Mesendoderm (in vitro differentiated cells): ENCODE results near the gene NDUFA9.
A peak's percentile ranks its signal among the peaks of the same experiment; 100 is the strongest.

Experiments used
- DNase-seq: peaks from one replicate; pipeline ENCODE4 v3.0.0; 2013
- H2AK5ac ChIP-seq: 2 replicates; pipeline ENCODE4 v1.6.1; 2013; ENCODE audit warnings: low read length, inconsistent platforms
- H2BK120ac ChIP-seq: 2 replicates; pipeline ENCODE4 v1.6.1; 2013; ENCODE audit warnings: low read depth, mild to moderate bottlenecking, low read length, moderate library complexity, mixed read lengths
- H2BK15ac ChIP-seq: replicated peaks from 2 replicates; pipeline ENCODE4 v1.6.1; 2013; ENCODE audit warnings: low read depth, mild to moderate bottlenecking, moderate library complexity
- H2BK5ac ChIP-seq: 2 replicates; pipeline ENCODE4 v1.6.1; 2013; ENCODE audit warnings: low read length, inconsistent platforms
- H3K18ac ChIP-seq: 2 replicates; pipeline ENCODE4 v1.6.1; 2013; ENCODE audit warnings: mild to moderate bottlenecking, low read length, mixed read lengths
- H3K23ac ChIP-seq: one replicate; pipeline ENCODE4 v1.6.1; 2013; ENCODE audit warnings: low read length
- H3K27ac ChIP-seq: 2 replicates; pipeline ENCODE4 v1.5.1; 2013; ENCODE audit warnings: low read depth, mild to moderate bottlenecking, inconsistent platforms, low read length, moderate library complexity
- H3K27me3 ChIP-seq: 2 replicates; pipeline ENCODE4 v1.6.1; 2013; ENCODE audit warnings: low read length, control low read depth, mild to moderate bottlenecking, inconsistent platforms; ENCODE audit not compliant: insufficient read depth, poor library complexity
- H3K36me3 ChIP-seq: 2 replicates; pipeline ENCODE4 v1.6.1; 2013; ENCODE audit warnings: low read length, inconsistent platforms; ENCODE audit not compliant: control insufficient read depth, insufficient read depth
- H3K4ac ChIP-seq: one replicate; pipeline ENCODE4 v1.6.1; 2013; ENCODE audit warnings: low read depth, mild to moderate bottlenecking, low read length, moderate library complexity
- H3K4me1 ChIP-seq: 2 replicates; pipeline ENCODE4 v1.6.1; 2013; ENCODE audit warnings: low read depth, low read length, inconsistent platforms; ENCODE audit not compliant: control insufficient read depth
- H3K4me2 ChIP-seq: 2 replicates; pipeline ENCODE4 v1.6.1; 2013; ENCODE audit warnings: low read length
- H3K4me3 ChIP-seq: 2 replicates; pipeline ENCODE4 v1.5.1; 2013; ENCODE audit warnings: mild to moderate bottlenecking, low read length
- H3K56ac ChIP-seq: one replicate; pipeline ENCODE4 v1.6.1; 2013; ENCODE audit warnings: low read length
- H3K79me1 ChIP-seq: 2 replicates; pipeline ENCODE4 v1.6.1; 2013; ENCODE audit warnings: low read length, inconsistent platforms
- H3K79me2 ChIP-seq: 2 replicates; pipeline ENCODE4 v1.6.1; 2013; ENCODE audit warnings: mild to moderate bottlenecking, low read length; ENCODE audit not compliant: control insufficient read depth, insufficient read depth
- H3K9ac ChIP-seq: 2 replicates; pipeline ENCODE4 v1.6.1; 2013; ENCODE audit warnings: low read length, inconsistent platforms
- H4K5ac ChIP-seq: one replicate; pipeline ENCODE4 v1.6.1; 2013; ENCODE audit warnings: low read length
- H4K8ac ChIP-seq: one replicate; pipeline ENCODE4 v1.6.1; 2013; ENCODE audit warnings: low read depth, mild to moderate bottlenecking, control low read depth, low read length, moderate library complexity
- WGBS: extraction: QIAGEN DNeasy Blood & Tissue Kit; methylation state at CpG from one replicate; pipeline ENCODE4 v1.1.7; 2013; ENCODE audit warnings: low lambda C conversion rate, missing lambda C conversion rate; ENCODE audit not compliant: insufficient coverage; ENCODE audit errors: extremely low coverage; 5-methylcytosine and 5-hydroxymethylcytosine counted together

The NDUFA9 gene

DNA sequence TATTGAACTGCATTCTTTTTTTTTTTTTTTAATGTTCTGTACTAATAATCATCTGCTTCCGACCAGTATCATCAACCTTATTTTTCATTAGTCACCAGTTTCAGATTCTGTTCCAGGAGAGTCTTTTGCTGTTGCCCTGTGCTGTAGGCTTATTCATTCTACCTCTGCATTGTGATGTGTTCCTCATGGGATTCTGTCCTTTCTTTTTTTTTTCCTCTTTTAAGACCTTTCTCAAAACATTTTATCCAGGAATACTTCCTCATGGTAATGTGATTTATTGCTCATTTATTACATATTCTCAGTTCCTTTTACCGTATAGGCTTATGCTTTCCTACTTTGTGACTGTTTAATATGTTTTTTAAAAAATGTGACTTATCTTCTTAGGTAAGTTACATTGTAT is 4.8 kb downstream of the NDUFA9 start:
- no peak for DNase-seq
- Histone ChIP-seq H2AK5ac (no peak overlapping the region), H3K4me1 (no peaks in the 10 kb centered on the region), H3K4me3 (no peak overlapping the region), H3K56ac (no peak overlapping the region), H3K9ac (no peak overlapping the region), H3K79me2 (peaks cover 11% of the 10 kb centered on the region), H2BK120ac (no peak overlapping the region), H3K4me2 (no peak overlapping the region), H3K18ac (no peak overlapping the region), H3K4ac (no peak overlapping the region), H2BK15ac (no peak overlapping the region), H4K8ac (no peak overlapping the region), H3K36me3 (peaks cover 6% of the 10 kb centered on the region), H3K79me1 (peaks cover 6% of the 10 kb centered on the region), H4K5ac (no peak overlapping the region), H3K23ac (no peak overlapping the region), H3K27ac (no peak overlapping the region), H3K27me3 (no peaks in the 10 kb centered on the region), H2BK5ac (no peak overlapping the region)
- WGBS: no CpG with 5 or more reads among the region's 2 CpGs

DNA sequence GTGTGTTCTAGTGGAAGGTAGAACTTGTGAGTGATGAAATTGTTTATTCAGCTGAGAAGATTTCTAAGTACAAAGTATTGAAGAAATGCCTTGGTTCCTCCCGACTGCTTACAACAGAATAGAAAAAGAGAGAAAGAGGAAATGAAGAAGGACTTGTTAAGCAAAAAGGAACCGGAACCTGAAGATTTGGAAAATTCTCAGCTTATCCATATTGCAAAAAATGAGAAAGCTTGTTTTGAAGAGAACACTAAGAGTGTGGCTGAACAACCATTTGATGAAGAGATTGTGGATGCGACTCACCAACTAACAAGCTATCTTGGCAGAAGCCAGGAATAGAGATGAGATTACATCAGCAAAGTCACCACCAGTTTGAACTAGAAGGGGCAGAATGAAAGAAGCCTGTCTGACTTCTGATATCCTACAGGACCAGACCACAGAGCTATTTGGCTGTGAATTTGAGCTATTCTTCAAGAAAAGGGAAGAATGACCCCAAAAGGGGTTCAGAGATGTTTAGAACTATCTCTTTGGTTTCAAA is 15.1 kb downstream of the NDUFA9 start:
- Histone ChIP-seq H3K9ac (no peak overlapping the region), H2BK15ac (no peak overlapping the region), H3K27ac (no peak overlapping the region), H3K23ac (no peak overlapping the region), H2AK5ac (no peak overlapping the region), H3K79me1 (no peaks in the 10 kb centered on the region), H3K4me1 (no peaks in the 10 kb centered on the region), H3K27me3 (no peaks in the 10 kb centered on the region), H4K8ac (no peak overlapping the region), H3K4me3 (no peak overlapping the region), H3K4ac (no peak overlapping the region), H2BK120ac (no peak overlapping the region), H3K56ac (no peak overlapping the region), H4K5ac (no peak overlapping the region), H3K4me2 (no peak overlapping the region), H2BK5ac (no peak overlapping the region), H3K18ac (no peak overlapping the region), H3K36me3 (peaks cover 5% of the 10 kb centered on the region), H3K79me2 (no peaks in the 10 kb centered on the region)
- DNase-seq: peak; percentile 54
- no CpG with 5 or more reads among the region's 3 CpGs for WGBS

DNA sequence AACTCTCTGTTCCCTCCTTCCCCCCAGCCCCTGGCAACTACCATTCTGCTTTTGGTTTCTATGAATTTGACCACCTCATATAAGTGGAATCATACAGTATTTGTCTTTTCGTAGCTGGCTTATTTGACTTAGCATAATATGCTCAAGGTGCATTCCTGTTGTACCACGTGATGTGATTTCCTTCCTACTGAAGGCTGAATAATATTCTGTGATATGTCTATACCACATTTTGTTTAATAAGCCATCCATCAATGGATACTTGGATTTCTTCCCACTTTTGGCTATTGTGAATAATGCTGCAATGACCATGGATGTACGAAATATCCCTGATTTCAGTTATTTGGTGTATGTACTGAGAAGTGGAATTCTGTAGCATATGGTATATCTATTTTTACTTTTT is 16.3 kb downstream of the NDUFA9 start:
- no peaks in the 10 kb centered on the region for H3K36me3 ChIP-seq
- DNase-seq: no peak
- no peak overlapping the region for H3K9ac ChIP-seq
- H2BK15ac ChIP-seq: no peak overlapping the region
- H2AK5ac ChIP-seq: no peak overlapping the region
- H3K79me1 ChIP-seq: no peaks in the 10 kb centered on the region
- H3K79me2 ChIP-seq: no peaks in the 10 kb centered on the region
- no peaks in the 10 kb centered on the region for H3K4me1 ChIP-seq
- H4K5ac ChIP-seq: no peak overlapping the region
- WGBS: no CpG with 5 or more reads among the region's 3 CpGs
- no peak overlapping the region for H3K4ac ChIP-seq
- H2BK120ac ChIP-seq: no peak overlapping the region
- no peak overlapping the region for H3K4me3 ChIP-seq
- H3K27ac ChIP-seq: no peak overlapping the region
- no peaks in the 10 kb centered on the region for H3K27me3 ChIP-seq
- H2BK5ac ChIP-seq: no peak overlapping the region
- H3K18ac ChIP-seq: no peak overlapping the region
- no peak overlapping the region for H3K23ac ChIP-seq
- H3K4me2 ChIP-seq: no peak overlapping the region
- H3K56ac ChIP-seq: no peak overlapping the region
- no peak overlapping the region for H4K8ac ChIP-seq

DNA sequence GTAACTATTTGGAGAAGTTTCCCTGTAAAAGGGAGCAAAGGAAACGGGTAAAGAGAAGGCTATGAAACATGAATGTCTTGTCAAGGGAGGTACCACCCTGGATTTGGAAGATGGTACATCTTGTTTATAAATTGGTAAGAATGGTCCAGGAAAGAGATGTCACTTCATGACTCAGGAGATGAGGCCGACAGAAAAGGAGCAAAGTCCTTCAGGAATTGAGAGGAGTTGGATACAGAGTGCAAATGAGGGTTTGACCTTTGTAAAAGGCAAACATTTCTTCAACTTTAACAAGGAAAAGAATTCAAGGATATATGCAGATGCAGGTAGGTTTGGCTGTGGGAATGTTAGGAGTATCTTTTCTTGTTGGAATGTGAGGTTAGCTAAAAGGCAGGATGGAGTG is 30.8 kb downstream of the NDUFA9 start:
- Histone ChIP-seq H3K79me2 (no peaks in the 10 kb centered on the region), H3K79me1 (no peaks in the 10 kb centered on the region), H4K8ac (no peak overlapping the region), H3K9ac (no peak overlapping the region), H3K4me1 (no peaks in the 10 kb centered on the region), H3K56ac (no peak overlapping the region), H2BK5ac (no peak overlapping the region), H3K4me3 (no peak overlapping the region), H3K27me3 (no peaks in the 10 kb centered on the region), H3K27ac (no peak overlapping the region), H3K4me2 (no peak overlapping the region), H2AK5ac (no peak overlapping the region), H3K36me3 (peaks cover 1% of the 10 kb centered on the region), H3K4ac (no peak overlapping the region), H2BK15ac (no peak overlapping the region), H4K5ac (no peak overlapping the region), H3K23ac (no peak overlapping the region), H3K18ac (no peak overlapping the region), H2BK120ac (no peak overlapping the region)
- DNase-seq: no peak
- WGBS: no CpG with 5 or more reads among the region's 2 CpGs

DNA sequence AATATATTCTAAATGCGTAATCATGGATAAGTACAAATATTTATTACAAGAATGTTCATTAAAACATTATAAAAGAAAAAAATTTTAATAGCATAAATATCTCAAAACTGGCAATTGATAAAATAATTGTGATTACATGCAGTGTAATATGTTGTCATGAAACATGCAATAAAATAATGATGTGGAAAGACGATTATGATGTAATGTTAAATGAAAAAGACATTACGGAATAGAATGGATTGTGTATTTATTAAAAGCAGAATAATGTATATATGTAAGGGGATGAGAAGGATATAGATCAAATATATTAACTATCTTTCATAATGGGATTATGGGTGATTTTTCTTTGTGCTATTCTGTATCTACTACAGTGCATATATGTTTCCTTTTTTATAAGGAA is 32.8 kb downstream of the NDUFA9 start:
- H3K27me3 ChIP-seq: no peaks in the 10 kb centered on the region
- H3K56ac ChIP-seq: no peak overlapping the region
- H3K4ac ChIP-seq: no peak overlapping the region
- no peak overlapping the region for H3K9ac ChIP-seq
- no peak overlapping the region for H3K4me3 ChIP-seq
- no peak overlapping the region for H2BK15ac ChIP-seq
- no peak overlapping the region for H3K27ac ChIP-seq
- no peak overlapping the region for H2BK5ac ChIP-seq
- H2BK120ac ChIP-seq: no peak overlapping the region
- no peak overlapping the region for H3K18ac ChIP-seq
- 100% methylated on average over 2 of the region's 3 CpGs for WGBS
- H2AK5ac ChIP-seq: no peak overlapping the region
- H4K5ac ChIP-seq: no peak overlapping the region
- H3K36me3 ChIP-seq: peaks cover 6% of the 10 kb centered on the region
- H3K4me1 ChIP-seq: no peaks in the 10 kb centered on the region
- no peak overlapping the region for H3K4me2 ChIP-seq
- no peaks in the 10 kb centered on the region for H3K79me2 ChIP-seq
- H3K23ac ChIP-seq: no peak overlapping the region
- H3K79me1 ChIP-seq: no peaks in the 10 kb centered on the region
- DNase-seq: no peak
- no peak overlapping the region for H4K8ac ChIP-seq

DNA sequence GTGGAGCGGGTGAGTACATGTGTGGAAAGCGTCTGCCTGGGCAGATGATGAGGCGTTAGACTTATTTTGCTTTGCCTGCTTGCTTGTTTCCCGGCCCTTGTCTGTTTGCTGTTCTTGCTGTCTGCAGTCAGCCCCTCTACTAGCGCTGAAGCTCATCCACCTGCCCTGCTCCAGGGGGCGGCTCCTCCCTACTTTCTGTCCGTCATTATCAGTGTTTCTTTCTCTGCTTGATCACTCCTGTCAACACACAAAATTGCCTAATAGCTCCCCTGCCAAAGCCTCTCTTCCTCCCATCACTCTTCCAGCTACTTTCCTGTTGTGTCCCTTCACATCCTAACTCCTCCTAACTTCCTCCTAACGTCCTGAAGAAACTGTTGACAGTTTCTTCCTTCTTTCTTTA is 36.4 kb downstream of the NDUFA9 start:
- Histone ChIP-seq H3K9ac (no peak overlapping the region), H3K4me1 (no peaks in the 10 kb centered on the region), H3K27ac (no peak overlapping the region), H3K27me3 (no peaks in the 10 kb centered on the region), H2BK15ac (no peak overlapping the region), H3K23ac (no peak overlapping the region), H2AK5ac (no peak overlapping the region), H2BK120ac (no peak overlapping the region), H3K79me1 (no peaks in the 10 kb centered on the region), H2BK5ac (no peak overlapping the region), H3K4me3 (no peak overlapping the region), H3K79me2 (no peaks in the 10 kb centered on the region), H3K4ac (no peak overlapping the region), H3K36me3 (peaks cover 9% of the 10 kb centered on the region), H4K8ac (no peak overlapping the region), H3K56ac (no peak overlapping the region), H4K5ac (no peak overlapping the region), H3K18ac (no peak overlapping the region), H3K4me2 (no peak overlapping the region)
- no peak for DNase-seq
- WGBS: no CpG with 5 or more reads among the region's 8 CpGs
